Gastroesophageal sphincter (tissue), 4 donors: ENCODE data around the gene SLC39A11. TPM values are rescaled to one million over a fixed set of nuclear protein-coding genes. Genes with fewer than 3 reads are reported as not detected.

Experiments used
- ATAC-seq: fragments of 150-250 bp; one replicate; pipeline ENCODE4 v1.9.1; 2016; ENCODE audit warnings: mild to moderate bottlenecking, moderate library complexity
- H3K27ac ChIP-seq, 4 donors: fragments of 200-600 bp; sonication (generic) in 3 of 4; 1 replicate in 3 of 4; 2 replicates in 1 of 4; pipeline ENCODE4 v1.5.1; 2016 to 2019
- H3K27me3 ChIP-seq: fragments of 200-600 bp; sonication (generic); one replicate; pipeline ENCODE4 v1.5.1; 2019
- H3K36me3 ChIP-seq, 2 donors: fragments of 200-600 bp; sonication (generic); one replicate each; pipeline ENCODE4 v1.5.1; 2019; ENCODE audit warnings: control low read depth in 1 of 2
- H3K4me1 ChIP-seq, 3 donors: fragments of 200-600 bp; sonication (generic); 1 replicate in 2 of 3; 2 replicates in 1 of 3; pipeline ENCODE4 v1.5.1; 2016 to 2019; ENCODE audit warnings: control low read depth in 2 of 3
- H3K4me3 ChIP-seq, 2 donors: fragments of 200-600 bp; sonication (generic); one replicate each; pipeline ENCODE4 v1.5.1; 2019; ENCODE audit warnings: mild to moderate bottlenecking in 1 of 2, moderate library complexity in 1 of 2
- H3K9me3 ChIP-seq, 3 donors: fragments of 200-600 bp; sonication (generic); one replicate each; pipeline ENCODE4 v1.5.1; 2017 to 2019; ENCODE audit warnings: control low read depth in 2 of 3
- EP300 ChIP-seq: sonication (generic); formaldehyde crosslinking; IDR thresholded peaks from one replicate; pipeline ENCODE4 v1.6.1; 2017; ENCODE audit warnings: antibody characterized with exemption, mild to moderate bottlenecking
- POLR2A ChIP-seq, 2 donors: fragments of 450-650 bp; IDR thresholded peaks; one replicate each; pipeline ENCODE4 v1.6.1; 2017; ENCODE audit warnings: antibody characterized with exemption in 2 of 2, mild to moderate bottlenecking in 2 of 2, moderate library complexity in 1 of 2
- POLR2AphosphoS5 ChIP-seq: sonication (generic); formaldehyde crosslinking; IDR thresholded peaks from one replicate; pipeline ENCODE4 v1.6.1; 2017; ENCODE audit warnings: antibody characterized with exemption
- WGBS, 2 donors: methylation state at CpG; one replicate each; pipeline ENCODE4 v1.1.5; 2018; ENCODE audit warnings: low coverage in 1 of 2; 5-methylcytosine and 5-hydroxymethylcytosine counted together
- total RNA-seq, 4 donors: library from RNA; depleted of rRNA; stranded (reverse); fragments of >200 nt; gene quantifications; one replicate each; pipeline ENCODE4 v1.1.0, GENCODE V29; 2016
- TF ChIP-seq, protein P1 (sequence below), 4 experiments: fragments of 200-600 bp in 2 of 4; fragments of 450-650 bp in 2 of 4; sonication (generic) in 1 of 4; IDR thresholded peaks; one replicate each; pipeline ENCODE4 v1.5.1; 2017 to 2019; ENCODE audit warnings: antibody characterized with exemption in 4 of 4, mild to moderate bottlenecking in 2 of 4, moderate library complexity in 2 of 4

SLC39A11 gene
- total RNA-seq, 4 donors from 2014 or later, result 11.6 to 16.8 (median 14.5) TPM

DNA sequence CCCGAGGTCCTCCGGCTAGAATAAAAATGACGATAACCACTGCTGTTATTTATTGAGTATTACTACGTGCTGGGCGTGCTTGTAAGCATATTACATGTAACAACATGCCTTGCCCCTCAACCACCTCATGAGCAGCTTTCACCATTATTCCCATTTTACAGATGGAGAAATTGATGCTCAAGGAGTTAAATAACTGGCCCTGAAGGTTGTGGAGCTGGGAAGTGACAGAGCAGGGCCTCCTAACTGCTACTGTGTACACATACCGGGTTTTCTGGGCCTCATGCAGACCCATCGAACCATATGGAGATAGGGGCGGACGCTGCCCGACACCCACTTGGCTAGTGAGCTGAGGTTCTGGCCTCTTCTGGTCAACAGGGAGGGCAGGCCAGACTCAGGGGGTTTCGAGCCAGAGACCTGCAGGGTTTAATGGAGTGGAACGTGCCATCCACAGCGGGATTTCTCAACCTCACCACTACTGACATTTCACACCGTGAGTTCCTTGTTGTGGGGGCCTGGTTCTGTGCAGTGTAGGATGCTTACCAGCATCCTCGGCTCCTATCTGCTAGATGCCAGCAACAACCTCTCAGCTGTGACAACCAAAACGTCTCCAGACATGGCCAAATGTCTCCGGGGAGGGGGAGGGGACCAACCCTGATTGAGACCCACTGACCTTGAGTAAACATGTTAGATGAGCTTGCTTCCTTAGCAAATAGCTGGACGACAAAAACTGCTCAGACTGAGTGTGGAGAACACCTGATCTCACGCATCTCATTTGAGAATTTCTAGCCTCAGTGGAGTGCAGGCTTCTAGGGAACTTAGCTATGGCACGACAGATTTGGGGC lies 432.0 kb downstream of the SLC39A11 start:
- Histone ChIP-seq H3K4me1 (no peaks in the 10 kb centered on the region), H3K9me3 (no peaks in the 10 kb centered on the region), H3K36me3 (no peaks in the 10 kb centered on the region), H3K4me3 (no peak overlapping the region), H3K27me3 (no peaks in the 10 kb centered on the region), H3K27ac (no peak overlapping the region)
- ATAC-seq, result no peak
- WGBS, 2 donors, result 90 to 96% methylated on average over 4 to 5 of the region's 20 CpGs
- TF ChIP-seq POLR2AphosphoS5, result no peak
- TF ChIP-seq, protein P1, sequence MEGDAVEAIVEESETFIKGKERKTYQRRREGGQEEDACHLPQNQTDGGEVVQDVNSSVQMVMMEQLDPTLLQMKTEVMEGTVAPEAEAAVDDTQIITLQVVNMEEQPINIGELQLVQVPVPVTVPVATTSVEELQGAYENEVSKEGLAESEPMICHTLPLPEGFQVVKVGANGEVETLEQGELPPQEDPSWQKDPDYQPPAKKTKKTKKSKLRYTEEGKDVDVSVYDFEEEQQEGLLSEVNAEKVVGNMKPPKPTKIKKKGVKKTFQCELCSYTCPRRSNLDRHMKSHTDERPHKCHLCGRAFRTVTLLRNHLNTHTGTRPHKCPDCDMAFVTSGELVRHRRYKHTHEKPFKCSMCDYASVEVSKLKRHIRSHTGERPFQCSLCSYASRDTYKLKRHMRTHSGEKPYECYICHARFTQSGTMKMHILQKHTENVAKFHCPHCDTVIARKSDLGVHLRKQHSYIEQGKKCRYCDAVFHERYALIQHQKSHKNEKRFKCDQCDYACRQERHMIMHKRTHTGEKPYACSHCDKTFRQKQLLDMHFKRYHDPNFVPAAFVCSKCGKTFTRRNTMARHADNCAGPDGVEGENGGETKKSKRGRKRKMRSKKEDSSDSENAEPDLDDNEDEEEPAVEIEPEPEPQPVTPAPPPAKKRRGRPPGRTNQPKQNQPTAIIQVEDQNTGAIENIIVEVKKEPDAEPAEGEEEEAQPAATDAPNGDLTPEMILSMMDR (IDR thresholded peaks at IDR 0.05), result no peak

DNA sequence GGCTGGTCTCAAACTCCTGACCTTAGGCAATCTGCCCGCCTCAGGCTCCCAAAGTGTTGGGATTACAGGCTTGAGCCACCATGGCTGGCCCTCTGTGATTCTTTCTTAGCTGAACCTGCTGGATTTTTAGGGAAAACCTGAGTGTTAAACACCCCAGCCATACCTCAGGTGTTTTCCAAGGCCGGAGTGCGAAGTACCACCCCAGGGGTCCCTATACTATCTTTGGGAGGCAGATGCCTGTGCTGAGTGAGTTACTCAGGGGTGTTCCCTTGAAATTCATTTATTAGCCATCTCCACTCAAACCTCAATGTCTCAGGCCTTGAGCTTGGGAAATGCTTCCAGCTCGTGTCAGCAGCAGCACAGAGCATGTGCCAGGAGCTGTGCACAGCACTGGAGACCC lies 432.7 kb downstream of the SLC39A11 start:
- TF ChIP-seq EP300 (no peak), POLR2A (IDR thresholded peaks at IDR 0.05) (no peak), POLR2AphosphoS5 (no peak)
- TF ChIP-seq, protein P1 (IDR thresholded peaks at IDR 0.05), result no peak
- ATAC-seq, result no peak

DNA sequence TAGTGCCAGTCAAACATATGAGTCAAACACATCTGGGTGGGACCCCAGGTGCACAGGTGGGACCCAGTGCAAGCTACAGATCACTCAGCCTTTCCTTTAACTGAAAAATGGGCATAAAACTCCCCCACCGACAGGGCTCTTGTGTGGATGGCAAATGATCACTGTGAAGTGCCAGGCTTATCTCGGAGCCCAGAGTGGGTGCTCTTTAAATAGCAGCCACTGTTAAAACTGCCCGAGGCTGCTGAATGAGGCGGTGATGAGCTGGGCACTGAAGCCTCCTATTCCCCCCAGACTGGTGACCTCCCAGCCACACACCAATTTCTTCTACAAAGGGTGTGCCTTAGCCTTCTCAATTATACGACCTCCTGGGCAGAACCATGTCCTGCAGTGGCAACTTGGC lies 433.8 kb downstream of the SLC39A11 start:
- no peaks in the 10 kb centered on the region for H3K36me3 ChIP-seq
- H3K4me1 ChIP-seq, result no peaks in the 10 kb centered on the region
- ATAC-seq, result no peak
- H3K27me3 ChIP-seq, result no peaks in the 10 kb centered on the region
- no peak overlapping the region for H3K27ac ChIP-seq
- H3K9me3 ChIP-seq, result no peaks in the 10 kb centered on the region
- TF ChIP-seq, protein P1 (IDR thresholded peaks at IDR 0.05), result no peak
- TF ChIP-seq POLR2AphosphoS5 (no peak), EP300 (no peak), POLR2A (IDR thresholded peaks at IDR 0.05) (no peak)
- WGBS, 2 donors, result 80% methylated on average over 1 of the region's 5 CpGs
- no peak overlapping the region for H3K4me3 ChIP-seq

More for the DNA sequence above, 432.7 kb downstream of the SLC39A11 start:
- Histone ChIP-seq H3K36me3 (no peaks in the 10 kb centered on the region), H3K27me3 (no peaks in the 10 kb centered on the region), H3K27ac (no peak overlapping the region), H3K4me1 (no peaks in the 10 kb centered on the region), H3K9me3 (no peaks in the 10 kb centered on the region), H3K4me3 (no peak overlapping the region)
- 100% methylated on average over 1 of the region's 4 CpGs; no CpG with 5 or more reads in 1 of the 2 donors for WGBS, 2 donors

DNA sequence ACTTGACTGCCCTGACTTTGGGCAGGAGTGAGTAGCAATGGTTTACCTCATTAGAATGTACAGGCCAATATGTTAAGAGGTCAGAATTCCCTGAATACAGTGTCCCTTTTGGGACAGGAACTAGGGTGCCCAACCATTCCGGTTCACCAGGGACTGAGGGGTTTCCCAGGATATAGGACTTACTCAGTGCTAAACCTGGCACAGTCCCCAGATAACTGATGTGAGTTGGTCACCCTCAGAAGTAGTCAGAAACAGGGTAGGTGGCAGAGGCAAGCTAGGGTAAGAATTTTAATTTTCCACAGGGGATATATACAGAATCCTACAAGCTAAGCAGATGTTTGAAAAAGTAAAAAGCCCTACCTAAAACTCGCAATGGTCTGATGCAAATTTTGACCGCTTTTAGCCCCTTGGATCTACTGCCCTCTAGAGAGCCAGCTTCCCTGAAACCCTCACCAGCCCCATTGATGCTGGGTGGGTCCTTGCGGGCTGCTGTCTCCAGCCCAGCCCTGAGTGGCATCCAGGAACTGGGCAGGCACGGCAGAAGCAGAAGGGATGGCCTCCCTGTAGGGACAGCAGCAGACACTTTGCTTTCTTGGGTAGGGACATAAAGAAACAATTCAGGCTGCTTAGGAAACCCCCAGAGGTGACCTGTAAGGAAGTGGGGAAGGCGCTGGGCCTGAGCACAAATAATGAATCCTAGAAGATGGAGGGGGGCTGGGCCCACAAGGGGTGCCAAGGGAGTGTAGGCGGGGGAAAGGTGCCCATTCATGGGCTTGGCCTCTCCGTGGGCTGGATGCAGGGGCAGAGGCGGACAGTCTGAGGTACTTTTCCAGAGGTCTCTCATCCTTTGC lies 434.8 kb downstream of the SLC39A11 start:
- 74 to 88% methylated on average over 6 to 7 of the region's 9 CpGs for WGBS, 2 donors
- H3K9me3 ChIP-seq, result no peaks in the 10 kb centered on the region
- TF ChIP-seq POLR2AphosphoS5 (no peak), EP300 (no peak), POLR2A (IDR thresholded peaks at IDR 0.05) (no peak)
- TF ChIP-seq, protein P1 (IDR thresholded peaks at IDR 0.05), result no peak
- H3K27me3 ChIP-seq, result no peaks in the 10 kb centered on the region
- no peak overlapping the region for H3K27ac ChIP-seq
- no peaks in the 10 kb centered on the region for H3K4me1 ChIP-seq
- ATAC-seq, result no peak
- no peaks in the 10 kb centered on the region for H3K36me3 ChIP-seq
- H3K4me3 ChIP-seq, result no peak overlapping the region
